ENCODE results near the gene THBS3.
"Not testable (repeated sequence)": the region's sequence is repeated elsewhere in the genome, so short reads cannot be mapped to it uniquely, and the experiment has no call there.

Gene THBS3

DNA sequence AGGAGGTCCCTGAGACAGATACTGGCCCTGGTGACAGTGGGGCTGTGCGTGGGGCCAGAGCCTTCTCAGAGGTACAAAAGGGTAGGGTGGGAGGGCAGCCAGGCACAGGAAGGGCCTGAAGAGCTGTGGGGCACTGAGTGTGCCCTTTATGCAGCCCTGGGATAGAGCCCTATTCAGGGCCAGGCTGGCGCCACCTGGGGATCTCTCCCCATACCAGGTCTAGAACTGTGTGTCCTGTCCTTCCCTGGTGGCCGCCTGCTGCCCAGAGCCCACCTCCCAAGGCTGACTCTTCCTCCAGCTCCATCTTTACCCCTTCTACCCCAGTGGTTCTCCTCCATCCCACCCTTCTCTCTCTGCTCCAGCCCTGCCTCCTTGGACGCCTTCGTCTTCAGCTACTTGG is 25.8 kb upstream of the THBS3 start:
- DNase-seq: not testable (repeated sequence)

DNA sequence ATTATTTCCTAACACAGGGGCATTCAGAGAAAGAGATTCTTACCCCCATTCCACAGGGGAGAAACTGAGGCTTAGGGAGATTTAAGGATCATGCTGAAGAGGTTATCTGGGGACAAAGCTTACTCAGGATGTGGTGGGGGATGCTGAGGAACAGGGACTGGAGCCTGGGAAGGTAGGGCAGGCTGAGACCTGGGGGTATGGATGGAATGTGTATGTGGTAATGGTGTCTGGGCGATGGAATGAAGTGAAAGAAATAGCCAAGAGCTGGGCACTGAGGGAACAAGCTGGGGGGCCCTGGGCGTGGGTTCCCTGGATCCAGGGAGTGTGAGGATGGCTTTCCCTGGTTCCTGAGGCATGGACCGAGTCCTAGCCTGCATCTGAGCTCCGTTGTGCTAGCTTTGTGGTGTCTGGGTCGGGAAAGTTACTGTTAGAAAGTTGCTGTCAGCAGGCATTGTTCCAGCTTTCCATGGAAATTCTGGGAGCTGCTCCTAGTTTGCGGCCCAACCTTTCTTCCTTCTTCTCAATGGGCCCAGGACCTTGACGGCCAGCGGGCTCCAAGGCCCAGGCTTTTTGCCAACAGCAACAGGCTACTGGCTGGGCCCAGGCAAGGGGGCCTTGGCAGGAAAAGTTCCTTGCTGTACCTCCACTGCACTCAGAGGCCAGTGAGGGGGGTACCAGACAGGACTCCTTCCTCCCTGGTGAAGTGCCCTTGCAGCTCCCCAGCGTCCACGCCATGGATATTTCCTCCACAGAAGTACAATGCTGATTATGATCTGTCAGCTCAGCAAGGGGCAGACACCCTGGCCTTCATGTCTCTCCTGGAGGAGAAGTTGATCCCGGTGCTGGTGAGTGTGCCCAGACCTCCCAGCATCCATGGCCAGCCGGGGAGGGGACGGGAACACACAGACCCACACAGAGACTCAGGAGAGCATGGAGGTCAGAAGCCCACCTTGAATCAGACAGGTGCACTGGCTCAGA is 24.6 kb upstream of the THBS3 start:
- not testable (repeated sequence) for DNase-seq

DNA sequence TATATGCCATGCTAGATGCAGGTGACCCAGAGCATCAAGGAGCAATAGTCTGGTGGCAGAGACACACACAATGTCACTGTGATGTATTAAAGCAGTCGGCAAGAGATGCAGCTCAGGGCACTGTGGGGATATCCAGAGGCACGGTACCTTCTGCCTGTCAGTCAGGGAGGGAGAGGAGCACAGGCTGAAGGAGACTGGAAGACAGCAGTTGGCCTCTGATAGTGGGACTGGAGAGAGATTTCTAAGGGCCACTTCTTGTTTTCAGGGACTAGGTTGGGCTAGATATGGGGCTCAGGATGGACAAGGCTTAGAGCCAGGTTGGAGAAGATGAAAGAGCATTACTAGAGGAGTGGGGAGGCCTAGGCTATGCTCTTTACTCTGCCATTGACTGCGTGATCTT is 23.6 kb upstream of the THBS3 start:
- DNase-seq: not testable (repeated sequence)

DNA sequence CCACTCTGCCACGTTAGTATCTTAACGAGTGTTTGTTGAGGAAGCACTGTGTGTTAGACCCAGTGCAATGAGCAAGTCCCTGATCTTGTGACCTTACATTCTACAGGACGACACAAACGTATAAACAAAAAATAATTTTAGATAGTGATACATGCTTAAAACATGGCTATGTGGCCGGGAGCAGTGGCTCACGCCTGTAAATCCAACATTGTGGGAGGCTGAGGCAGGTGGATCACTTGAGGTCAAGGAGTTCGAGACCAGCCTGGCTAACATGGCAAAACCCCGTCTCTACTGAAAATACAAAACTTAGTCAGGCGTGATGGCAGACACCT is 20.4 kb upstream of the THBS3 start:
- DNase-seq: no peak

DNA sequence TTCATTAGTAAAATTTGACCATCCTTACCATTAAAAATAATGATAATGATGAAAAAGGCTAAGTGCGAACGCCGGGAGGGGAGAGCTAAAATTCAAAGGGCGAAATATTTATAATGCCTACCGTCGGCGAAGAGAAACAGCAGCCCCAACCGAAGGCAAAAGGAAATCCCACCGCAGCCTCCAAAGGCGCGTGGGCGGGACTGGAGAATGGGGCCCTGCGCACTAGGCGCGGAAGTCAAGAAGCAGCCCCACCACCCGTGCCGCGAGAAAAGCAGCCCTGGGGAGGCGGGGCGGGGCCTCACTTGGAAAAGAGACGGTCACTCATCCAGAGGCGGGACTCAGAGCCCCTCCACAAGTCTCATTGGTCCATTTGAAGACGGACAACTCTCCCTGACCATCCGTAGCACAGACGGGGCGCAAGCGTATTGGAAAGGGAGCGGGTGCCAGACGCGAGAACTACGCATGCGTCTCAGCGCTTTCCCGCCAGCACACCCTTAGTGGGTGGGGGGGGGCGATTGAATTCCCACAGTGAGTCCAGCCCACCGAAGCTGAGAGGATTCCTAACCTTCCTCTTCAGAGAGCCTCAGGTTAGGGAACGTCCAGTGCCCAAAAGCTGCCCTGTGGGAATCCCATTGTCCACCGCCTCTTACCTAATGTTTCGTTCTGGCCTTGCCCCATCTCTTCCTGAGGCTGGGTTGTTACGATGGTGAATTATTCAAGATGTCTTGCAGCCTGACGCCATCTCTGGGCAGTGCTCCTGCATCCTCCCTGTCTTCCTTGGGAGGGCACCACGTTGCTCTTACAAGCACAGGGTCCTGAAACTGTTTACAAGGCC is 19.8 kb upstream of the THBS3 start:
- peak; percentile 100 for DNase-seq

GRCh38 chr1:155226910-155227260 is 19.2 kb upstream of the THBS3 start:
- peak; percentile 90 for DNase-seq

DNA sequence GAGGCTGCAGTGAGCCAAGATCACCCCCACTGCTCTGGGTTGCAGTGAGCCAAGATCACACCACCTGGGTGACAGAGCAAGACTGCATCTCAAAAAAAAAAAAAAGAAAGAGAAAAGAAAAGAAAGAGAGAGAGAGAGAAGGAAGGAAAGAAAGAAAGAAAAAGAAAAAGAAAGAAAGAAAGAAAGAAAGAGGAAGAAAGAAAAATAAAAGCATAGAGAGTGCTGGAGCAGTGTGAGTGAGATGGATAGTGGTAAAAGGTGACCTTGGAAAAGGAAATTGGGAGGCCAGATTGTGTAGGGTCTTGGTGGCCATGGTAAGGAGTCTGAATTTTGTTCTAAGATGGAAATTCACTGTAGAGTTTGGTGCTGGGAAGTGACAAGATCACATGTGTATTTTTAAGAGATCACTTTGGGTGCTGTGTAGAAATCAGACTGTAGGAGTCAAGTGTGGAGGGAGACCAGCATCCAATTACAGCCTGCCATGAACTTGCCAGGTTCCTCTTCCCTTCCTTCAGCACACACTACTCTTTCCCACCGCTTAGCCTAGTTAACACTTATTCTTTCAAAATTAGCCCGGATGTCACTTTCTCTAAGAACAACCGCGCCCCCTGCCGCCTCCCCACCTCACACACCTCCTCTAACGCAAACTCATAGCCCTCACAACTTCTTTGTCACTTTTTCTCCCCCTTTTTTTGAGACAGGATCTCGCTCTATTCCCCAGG is 18.7 kb upstream of the THBS3 start:
- peak; percentile 86 for DNase-seq

DNA sequence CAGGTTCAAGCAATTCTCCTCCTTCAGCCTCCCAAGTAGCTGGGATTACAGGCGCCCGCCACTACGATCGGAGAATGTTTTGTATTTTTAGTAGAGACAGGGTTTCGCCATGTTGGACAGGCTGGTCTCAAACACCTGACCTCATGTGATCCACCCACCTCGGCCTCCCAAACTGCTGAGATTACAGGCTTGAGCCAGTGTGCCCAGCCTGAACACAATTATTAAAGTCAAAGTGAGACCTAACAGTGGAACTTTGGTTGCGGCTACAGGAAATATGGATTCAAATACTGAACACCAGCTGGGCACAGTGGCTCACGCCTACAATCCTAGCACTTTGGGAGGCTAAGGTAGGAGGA is 17.7 kb upstream of the THBS3 start:
- not testable (repeated sequence) for DNase-seq

DNA sequence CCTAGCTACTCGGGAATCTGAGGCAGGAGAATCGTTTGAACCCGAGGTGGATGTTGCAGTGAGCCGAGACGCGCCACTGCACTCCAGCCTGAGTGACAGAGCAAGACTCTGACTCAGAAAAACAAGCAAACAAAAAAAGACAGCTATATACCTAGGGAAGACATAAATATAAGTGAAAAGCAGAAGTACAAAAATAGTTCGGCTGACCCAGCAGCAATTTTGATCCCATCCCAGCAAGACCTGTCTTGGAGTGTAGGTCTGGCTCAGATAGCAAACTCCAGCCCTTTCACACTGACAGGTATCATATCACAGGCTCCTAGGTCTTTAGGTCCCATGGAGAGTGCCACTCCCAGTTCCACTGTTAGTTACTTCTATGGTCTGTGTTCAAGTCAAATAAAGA is 15.3 kb upstream of the THBS3 start:
- no peak for DNase-seq

DNA sequence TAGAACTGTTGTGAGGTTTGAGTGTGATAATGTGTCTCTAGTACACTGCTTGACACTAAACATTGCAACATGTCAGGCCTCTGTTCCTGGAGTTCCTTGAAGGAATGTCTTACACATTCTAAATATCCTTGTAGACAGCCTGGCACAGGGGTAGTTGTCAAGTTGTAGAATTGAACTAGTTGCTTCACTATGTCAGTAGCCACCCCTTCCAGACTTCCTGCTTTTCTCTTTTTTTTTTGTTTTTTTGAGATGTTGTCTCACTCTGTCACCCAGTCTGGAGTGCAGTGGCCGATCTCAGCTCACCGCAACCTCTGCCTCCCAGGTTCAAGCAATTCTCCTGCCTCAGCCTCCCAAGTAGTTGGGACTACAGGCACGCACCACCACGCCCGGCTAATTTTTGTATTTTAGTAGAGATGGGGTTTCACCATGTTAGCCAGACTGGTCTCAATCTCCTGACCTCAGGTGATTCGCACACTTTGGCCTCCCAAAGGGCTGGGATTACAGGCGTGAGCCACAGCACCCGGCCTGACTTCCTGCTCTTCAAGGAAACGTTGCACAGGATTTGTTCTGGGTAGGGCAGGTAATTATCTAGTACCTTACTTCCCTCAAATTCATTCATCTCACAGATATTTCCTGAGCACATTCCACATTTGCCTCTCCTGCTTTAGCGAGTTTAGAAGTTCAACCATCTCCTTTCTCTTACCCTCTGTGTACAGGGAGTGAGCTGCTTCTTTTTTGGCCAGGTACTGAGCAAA is 12.7 kb upstream of the THBS3 start:
- not testable (repeated sequence) for DNase-seq

GRCh38 chr1:155219592-155220031 is 11.9 kb upstream of the THBS3 start:
- peak; percentile 78 for DNase-seq

GRCh38 chr1:155218854-155219591 is 11.3 kb upstream of the THBS3 start:
- DNase-seq: peak; percentile 91

DNA sequence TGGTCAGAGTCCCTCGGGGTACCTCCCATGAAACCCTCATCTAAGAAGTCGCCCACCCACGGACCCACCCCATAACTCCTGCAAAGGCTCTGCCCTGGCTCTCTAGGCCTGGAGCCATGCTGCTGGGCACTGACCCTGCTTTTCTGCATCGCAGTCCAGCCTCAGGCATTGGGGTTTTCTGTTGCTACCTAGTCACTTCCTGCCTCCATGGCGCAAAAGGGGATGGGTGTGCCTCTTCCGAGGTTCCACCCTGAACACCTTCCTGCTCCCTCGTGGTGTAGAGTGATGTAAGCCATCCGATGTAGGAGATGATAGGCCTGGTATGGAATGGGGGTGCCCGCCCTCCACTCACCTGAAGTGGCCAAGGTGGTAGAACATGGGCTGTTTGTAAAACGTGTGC is 7.0 kb upstream of the THBS3 start:
- not testable (repeated sequence) for DNase-seq

GRCh38 chr1:155212051-155212440 is 4.3 kb upstream of the THBS3 start:
- DNase-seq: not testable (repeated sequence)

DNA sequence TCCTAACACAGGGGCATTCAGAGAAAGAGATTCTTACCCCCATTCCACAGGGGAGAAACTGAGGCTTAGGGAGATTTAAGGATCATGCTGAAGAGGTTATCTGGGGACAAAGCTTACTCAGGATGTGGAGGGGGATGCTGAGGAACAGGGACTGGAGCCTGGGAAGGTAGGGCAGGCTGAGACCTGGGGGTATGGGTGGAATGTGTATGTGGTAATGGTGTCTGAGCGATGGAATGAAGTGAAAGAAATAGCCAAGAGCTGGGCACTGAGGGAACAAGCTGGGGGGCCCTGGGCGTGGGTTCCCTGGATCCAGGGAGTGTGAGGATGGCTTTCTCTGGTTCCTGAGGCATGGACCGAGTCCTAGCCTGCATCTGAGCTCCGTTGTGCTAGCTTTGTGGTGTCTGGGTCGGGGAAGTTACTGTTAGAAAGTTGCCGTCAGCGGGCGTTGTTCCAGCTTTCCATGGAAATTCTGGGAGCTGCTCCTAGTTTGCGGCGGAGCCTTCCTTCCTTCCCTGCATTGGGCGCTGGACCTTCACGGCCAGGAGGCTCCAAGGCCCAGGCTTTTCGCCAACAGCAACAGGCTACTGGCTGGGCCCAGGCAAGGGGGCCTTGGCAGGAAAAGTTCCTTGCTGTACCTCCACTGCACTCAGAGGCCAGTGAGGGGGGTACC is 3.8 kb upstream of the THBS3 start:
- not testable (repeated sequence) for DNase-seq

DNA sequence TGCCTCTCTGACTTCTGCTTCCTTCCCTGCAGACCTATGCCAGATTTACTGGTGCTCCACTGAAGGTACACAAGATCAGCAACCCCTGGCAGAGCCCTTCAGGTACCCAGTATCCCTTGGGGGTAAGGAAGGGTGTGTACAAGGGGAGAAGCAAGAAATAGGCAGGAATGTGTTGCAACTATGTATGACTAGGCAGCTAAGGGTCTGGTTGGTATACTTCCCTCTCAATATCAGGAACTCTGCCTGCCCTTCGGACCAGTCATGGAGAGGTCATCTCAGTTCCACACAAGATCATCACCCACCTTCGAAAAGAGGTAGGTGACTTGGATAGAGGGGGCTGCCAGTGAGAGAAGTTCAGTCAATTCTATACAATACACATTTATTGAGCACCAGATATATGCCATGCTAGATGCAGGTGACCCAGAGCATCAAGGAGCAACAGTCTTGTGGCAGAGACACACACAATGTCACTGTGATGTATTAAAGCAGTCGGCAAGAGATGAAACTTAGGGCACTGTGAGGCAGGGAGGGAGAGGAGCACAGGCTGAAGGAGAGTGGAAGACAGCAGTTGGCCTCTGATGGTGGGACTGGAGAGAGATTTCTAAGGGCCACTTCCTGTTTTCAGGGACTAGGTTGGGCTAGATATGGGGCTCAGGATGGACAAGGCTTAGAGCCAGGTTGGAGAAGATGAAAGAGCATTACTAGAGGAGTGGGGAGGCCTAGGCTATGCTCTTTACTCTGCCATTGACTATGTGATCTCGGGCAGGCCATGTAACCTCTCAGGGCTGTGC is 2.8 kb upstream of the THBS3 start:
- no peak for DNase-seq

GRCh38 chr1:155209312-155209721 is 1.6 kb upstream of the THBS3 start:
- DNase-seq: peak; percentile 50

DNA sequence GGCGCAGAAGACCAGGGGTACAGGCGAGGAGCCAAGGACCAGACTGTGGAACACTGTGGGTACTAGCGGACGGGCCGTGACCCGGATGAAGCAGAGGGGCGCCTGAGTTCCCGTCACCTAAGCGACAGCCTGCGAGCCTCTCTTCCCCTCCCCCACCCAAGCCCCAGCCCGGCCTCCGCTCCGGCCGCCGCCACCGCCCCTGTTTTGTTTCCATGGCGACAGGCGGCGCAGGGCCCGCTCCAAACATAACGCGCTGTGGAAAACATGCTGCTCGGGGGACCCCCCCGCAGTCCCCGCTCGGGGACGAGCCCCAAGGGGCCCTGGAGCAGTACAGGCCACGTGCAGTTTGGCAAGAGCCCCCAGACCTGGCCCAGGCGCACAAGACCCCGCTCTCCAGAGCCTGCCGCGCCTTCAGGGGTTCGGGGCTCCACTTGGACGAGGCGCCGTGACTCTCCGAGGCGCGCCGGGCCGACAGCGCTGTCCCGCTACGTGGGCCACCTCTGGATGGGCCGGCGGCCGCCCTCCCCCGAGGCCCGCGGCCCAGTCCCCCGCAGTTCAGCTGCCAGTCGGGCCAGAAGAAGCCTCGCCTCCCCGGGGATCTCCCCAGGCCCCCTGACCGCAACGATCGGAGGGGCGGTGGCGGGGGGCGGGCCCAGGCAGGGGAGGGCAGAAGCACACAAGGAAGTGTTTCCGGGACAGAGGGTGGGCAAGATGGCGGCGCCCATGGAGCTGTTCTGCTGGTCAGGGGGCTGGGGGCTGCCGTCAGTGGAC is 1.0 kb upstream of the THBS3 start, which contains the start of gene MTX1:
TSS of gene MTX1 (plus strand) at position 155 of the 771 bp plus-strand sequence. CDS start at position 265, 110 bp downstream.
- peak; percentile 95 for DNase-seq

All from DMS53 (cell line).